ENCODE results near the gene KIDINS220.
A peak's percentile ranks its signal among the peaks of the same experiment; 100 is the strongest.

The KIDINS220 gene

DNA sequence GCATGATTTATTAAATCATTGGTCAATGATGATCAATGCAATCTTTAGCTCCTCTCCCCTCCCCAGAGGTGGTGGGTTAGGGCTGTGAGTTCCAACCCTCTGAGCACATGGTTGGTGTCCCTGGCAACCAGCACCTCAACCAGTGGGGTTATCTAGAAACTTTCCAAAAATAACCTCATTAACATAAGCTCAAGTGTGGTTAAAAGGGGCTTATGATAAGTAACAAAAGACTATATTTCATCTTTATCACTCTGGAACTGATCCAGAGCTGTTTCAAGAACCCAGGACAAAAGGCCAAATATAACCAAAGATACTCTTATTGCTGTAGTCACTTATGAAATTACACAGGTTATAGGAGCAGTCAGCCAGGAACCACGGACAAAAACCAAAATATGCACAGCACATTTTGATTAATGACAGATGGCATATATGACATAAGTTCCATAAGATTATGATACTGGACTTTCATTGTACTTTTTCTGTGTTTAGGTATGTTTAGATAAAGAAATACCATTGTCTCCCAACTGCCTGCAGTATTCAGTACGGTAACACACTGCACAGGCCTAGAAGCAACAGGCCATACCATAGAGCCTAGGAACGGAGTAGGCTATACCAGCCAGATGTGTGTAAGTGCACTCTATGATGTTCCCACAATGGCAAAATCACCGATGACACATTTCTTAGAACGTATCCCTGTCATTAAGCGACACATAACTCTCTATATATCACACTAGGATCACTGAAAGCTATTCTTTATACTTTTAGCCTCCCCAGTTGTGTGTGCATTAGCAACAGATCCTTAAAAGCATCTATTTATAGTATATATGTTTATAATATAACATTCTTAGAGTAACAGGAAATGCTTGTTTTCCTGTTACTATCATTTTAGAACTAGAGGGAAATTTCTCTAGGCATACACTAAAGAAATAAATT is 31.9 kb downstream of the KIDINS220 start:
- no peak for DNase-seq (ENCODE audit: low spot score)

DNA sequence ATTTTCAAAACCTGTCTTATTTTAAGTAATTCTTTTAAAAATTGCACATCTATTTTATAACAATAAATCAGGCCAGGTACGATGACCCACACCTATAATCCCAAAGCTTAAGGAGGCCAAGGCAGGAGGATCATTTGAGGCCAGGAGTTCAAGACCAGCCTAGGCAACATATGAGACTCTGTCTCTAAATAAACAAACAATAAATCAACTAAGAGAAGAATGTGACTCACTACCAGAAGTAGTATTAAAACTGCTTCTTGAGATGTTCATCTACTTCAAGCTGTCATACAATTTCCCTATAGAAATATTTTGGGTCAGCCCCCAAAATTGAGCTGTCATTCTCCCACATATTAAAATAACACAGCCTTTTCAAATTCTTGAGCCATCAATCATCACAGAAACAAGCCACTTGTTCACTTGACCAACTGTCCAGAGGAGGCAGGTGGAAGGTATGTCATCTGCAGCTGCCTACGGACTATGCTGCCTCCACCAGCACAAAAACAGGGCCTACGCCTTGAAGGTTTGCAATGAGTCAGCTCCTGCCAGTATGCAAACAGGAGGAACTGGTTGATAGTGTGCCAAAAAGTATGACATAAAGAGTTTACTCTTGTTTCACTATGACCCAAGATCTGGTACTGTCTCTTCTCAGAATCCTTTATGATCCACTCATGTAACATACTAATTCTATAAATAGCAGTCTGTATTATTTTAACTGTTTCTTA is 33.6 kb downstream of the KIDINS220 start:
- no peak for DNase-seq (ENCODE audit: low spot score)

DNA sequence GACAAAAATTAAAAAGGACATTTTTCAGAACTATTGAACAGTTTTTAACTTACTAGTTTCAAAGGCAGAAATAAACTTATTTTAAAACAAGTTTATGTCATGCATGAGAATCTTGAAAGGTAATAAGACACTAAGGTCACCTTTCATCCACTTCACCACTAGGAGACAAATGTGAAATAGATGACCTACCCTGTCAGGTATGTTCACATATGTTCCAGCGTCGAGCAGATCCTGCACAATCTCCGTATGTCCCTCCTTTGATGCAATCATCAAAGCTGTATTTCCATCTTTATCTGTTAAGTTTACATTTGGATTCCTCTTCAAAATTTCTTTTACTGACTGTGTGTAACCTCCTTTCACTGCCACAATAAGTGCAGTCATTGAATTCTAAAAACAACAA is 34.7 kb downstream of the KIDINS220 start:
- DNase-seq (ENCODE audit: low spot score), result no peak

DNA sequence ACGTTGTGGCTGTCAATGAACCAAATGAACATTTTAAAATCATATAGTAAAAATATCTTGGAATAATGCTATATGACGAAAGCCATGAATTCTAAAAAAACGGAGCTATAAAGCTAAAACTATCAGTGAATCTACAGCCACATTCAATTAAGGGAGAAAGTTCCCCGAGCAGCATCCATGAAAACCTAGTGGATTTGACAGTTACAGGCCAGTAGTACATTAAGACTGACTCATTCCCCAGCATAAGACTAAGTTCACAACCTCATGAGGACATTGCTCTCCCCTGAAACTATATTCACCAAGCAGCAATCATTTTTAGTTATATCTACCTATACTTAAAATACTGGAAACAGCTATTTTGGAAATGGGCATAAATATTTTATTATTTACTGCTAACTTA is 36.6 kb downstream of the KIDINS220 start:
- DNase-seq (ENCODE audit: low spot score), result no peak

DNA sequence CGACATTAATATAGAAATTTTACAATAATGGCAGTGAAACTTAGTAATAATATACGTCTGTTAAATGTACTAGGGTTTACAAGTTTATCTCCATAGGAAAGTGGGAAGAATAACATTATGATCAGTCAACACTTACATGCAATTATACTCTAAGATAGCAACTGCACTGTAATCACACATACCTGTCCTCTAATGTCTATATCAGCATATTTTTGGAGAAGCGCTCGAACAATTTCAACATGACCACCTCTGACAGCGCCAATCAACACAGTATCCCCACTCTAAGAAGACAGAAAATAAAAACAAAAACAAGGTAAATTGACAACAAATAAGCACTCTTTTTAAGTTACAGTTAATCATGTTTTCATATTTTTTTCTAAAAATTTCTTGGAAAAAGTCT is 37.2 kb downstream of the KIDINS220 start:
- DNase-seq (ENCODE audit: low spot score), result no peak

DNA sequence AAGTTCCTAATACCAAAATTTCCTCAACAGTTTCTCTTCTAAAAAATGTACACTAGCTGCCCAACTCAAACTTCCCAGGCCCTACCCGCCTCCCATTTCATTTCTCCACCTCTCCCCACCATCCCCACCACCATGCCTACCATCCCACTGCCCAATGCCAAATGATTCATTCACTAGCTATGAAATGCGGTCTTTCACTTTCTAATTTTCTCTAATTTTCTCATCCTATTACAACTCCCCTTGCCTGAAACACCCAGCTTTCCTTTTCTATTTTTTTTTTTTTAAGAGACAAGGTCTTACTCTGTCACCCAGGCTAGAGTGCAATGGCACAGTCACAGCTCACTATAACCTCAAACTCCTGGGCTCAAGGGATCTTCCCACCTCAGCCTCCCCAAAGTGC is 38.4 kb downstream of the KIDINS220 start:
- DNase-seq (ENCODE audit: low spot score), result no peak

DNA sequence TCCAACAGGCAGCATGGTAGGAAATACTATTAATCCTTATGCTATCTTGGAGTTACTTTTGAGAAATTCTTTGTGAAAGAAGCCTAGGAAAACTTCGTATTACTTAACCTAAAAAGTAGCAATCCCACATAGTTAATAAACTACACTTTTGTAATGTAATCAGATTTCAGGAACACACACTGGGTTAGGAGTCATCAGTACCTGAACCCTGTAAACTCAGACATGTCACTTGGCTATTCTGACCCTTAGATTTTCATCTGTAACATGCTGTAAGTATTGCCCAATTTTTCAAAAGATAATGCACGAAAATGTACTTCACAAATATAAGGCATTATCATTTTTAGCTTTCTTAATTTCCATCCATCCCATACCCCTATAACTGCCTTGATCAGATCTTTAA is 39.0 kb downstream of the KIDINS220 start:
- DNase-seq (ENCODE audit: low spot score), result no peak

DNA sequence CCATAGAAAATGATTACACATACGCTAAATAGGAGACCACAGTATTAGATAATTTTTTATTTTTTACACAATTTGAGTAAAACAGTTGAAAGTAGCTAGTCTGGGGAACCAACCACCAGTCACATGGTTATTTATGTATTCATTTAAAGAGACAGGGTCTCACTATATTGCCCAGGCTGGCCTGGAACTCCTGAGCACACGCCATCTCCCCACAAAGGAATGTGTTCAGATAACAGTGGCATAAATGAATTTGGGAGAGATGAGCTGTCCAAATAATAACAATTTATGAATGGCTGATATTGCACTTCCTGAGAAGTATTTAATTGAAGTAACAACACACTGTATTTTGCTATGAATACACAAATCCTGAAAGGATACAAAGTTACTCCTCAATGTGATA is 39.7 kb downstream of the KIDINS220 start:
- DNase-seq (ENCODE audit: low spot score), result no peak

DNA sequence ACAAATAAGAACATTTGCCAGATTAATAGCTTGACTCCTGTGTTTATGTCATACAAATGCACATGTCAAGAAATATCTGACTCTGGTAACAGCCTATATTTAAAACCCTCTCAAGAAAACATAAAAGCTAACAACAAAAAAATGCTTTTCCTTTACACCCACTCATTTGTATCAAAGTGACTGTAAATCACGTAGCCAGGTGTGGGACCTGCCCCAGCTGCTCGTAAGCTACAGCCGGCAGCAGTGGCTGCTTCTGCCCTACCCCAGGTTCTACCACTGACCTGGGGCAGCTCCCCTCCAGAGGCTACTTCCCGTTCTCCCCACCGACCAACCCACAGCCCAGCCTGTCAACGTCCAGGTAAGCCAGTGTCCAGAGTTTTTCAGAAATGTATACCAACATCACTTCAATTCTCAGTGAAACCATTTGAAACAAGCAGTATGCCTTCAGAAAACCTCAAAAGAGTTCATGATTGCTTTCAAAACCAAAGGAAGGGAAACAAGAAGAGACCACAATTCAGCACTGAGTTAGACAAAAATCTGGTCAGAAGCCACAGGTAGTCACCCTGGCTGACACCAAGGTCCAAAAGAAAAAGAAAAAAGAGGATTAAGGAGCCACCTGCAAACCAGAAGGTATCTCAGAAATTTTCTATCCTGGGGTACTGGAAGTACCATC is 40.4 kb downstream of the KIDINS220 start:
- no peak for DNase-seq (ENCODE audit: low spot score)

DNA sequence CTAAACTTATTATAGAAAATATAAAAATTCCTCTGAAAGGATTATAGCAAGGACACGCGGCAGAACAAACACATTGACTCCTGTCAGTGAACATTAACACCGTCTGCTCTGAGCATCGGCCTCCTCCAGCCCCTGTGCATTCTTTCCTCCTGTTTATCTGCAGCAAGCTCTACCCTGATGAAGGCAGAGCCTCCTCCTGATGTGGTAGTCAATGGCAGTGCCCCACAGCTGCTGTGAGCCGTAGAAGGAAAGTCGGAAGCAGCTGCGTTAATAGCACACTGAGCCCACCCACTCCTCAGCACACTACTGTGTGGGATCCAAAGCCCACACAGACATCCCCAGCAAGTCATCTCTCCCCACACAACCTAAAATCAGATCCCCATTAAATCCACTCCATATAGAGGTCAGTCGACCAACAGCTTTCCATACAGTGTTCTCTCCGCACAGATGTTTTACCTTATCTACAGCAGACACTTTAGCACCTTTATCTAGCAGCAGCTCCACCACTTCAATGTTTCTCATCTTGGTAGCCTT is 41.0 kb downstream of the KIDINS220 start:
- no peak for DNase-seq (ENCODE audit: low spot score)

DNA sequence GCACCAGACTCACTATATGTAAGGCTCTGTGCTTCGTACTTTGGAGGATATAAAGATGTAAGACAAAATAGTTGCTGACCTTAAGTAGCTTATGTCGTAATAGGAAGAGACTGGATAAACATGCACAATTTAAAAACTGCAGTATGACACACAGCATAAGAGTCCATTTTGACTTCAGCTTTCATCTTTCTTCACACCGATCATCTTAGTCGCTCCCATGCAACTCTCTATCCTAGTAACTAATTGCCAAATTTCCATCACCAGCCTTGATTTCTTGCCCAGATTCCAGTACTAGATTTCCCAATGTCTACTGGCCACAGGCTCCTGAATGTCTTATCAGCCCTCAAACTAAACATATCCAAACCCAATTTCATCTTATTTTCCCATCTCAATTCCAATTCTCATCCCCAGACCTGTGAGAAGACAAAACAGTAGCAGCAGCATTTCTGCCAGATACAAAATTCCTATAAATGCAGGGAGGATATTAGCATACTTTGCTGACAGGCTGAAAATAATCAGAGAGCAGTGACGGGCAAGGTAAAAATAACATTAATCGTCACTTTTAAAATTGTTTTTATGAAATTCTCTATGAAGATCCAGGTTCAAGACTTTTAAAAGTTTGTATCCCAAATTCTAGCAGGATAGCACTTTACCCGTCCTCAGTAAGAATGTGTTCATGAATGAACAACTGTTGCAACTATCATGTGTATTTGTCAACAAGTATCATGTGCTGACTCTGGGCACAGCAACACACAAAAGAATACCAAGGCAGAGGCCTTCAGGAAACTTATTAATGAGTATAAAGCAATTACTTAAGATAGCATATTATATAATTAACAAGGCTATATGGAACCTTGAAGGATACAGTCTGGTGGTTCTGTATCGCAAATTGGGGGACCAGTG is 42.2 kb downstream of the KIDINS220 start:
- no peak for DNase-seq (ENCODE audit: low spot score)

DNA sequence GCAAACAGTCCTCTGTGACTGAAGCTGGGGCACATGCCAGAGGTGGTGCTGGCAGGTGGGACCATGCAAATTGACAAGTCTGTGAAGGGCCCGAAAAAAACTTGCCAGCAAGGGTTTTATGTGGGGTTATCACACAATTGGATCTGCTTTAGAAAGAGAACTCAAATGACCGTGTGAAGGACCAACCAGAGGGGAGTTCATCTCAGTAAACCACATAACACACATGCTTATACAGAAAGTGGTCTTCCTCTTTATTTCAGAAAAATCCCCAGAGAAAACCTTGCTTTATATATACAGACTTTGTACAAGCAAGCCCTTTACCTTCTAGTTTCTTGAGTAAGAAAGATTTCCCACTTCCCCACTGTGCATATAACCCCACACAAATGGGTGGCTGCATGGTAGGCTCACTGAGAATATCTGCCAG is 46.7 kb downstream of the KIDINS220 start:
- DNase-seq (ENCODE audit: low spot score), result no peak

DNA sequence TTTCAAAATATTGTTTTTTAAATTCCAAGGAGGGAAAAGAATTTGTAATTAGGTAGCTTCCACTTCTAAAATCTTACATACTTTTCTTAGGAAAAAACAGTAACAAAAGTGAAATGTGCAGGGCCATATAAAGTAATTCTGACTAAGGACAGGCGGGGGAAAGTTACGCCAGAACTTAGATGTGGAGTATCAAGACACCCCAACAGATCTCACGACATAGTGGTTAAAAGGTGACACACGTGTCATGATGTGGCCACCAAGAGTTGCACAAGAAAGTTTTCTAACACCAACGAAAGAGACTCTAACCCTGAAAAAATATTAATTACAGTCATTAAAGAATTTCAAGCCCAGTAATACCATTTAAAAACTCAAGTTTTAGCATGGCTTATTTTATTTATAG is 51.0 kb downstream of the KIDINS220 start:
- DNase-seq (ENCODE audit: low spot score), result no peak

DNA sequence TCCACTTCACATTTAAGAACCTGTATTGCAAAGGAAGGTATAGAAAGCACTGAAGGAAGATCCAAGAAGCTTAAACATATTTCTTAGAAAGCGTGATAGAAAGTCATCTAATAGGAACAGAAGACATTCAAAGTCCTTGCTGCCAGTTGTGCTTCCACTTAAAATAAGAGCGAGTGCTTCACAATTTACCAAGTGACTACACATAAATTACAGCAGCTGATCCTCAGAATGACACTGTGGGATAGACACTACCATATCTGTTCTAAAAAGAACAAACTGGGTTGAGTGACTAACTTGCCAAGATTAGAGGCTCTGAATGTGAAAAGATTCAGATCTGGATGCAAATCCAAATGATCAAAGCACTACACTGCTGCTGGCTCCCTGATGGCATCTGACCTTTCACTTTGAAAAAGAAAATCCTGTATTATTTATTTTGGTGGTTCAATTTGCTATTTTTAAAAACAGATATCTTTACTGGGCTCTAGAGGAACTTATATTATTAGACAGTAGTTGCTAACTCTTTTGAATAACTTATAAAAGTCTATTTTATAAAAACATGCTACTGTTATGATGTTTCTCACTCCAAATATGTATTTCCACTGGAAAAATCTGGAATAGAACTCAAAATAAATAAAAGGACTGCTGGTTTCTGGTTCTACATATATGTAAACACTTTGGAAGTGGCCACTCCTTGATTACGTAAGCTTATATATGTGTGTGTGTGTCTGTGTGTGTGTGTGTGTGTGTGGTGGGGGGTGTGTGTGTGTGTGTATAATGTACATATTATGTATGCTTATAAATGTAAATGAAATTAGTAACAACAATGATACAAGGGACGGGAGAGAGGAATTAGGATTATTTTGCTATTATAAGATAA is 57.4 kb downstream of the KIDINS220 start:
- no peak for DNase-seq (ENCODE audit: low spot score)

DNA sequence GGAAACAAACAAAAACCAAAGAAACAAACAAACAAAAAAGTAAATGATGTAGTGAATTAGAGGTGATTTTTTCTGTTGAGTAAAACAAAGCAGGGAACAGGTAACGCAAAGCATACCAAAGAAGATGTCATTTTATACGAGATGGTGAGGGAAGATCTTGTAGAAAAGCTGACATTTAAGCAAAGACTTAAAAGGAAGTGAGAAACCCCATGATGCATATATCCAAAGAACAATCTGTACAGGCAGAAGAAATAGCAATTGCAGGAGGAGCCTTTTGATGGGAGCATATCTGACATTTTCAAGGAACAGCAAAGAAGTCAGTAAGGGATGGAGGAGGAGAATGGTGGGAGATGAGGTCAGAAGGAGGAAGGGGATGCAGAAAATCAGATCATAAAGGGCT is 63.0 kb downstream of the KIDINS220 start:
- no peak for DNase-seq (ENCODE audit: low spot score)

DNA sequence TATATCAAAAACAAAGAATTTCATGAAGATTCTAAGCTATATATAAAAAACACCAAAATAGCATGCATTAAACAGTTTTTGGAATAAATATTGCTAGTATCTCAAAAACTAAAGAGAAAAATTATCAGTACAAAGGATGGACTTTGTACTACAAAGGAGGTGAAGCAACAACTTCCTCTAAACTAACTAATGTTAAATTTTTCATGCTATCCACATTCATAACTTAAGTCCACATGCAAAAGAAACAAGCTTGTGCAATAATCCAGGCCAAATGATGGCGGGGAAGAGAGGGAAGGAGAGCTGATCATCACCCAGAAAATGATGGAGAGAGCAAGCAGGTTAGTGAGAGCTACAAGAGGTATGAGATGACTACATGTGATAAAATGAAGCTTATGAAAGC is 70.1 kb downstream of the KIDINS220 start:
- DNase-seq (ENCODE audit: low spot score), result no peak

DNA sequence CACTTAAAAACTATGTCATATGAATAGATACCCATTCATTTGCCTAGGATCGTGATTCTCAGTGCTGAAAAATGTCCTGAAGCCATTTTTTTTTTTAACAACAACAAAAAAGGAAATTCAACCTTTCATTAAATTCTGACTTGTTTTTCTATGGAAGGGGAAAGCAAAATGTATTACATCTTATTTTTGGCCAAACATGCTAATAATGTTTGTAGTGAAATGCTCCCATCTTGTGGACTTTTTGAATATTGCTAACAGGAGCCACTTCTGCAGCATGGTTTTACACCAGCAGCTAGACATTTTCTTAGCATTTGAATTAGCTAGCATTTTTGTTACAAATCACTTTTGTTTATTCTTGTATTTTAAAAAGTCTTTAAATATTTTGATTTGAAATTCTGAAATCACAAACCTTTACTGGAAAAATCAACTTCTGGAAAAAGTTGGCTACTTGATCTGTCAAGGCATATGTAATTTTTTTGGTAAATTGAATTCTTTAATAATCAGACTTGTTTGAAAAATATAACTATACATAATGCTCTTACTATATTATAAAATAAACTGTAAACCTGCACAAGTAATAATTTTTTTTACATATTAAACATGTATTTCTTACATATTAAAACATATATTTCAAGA is 75.8 kb downstream of the KIDINS220 start:
- DNase-seq (ENCODE audit: low spot score), result peak; percentile 10

DNA sequence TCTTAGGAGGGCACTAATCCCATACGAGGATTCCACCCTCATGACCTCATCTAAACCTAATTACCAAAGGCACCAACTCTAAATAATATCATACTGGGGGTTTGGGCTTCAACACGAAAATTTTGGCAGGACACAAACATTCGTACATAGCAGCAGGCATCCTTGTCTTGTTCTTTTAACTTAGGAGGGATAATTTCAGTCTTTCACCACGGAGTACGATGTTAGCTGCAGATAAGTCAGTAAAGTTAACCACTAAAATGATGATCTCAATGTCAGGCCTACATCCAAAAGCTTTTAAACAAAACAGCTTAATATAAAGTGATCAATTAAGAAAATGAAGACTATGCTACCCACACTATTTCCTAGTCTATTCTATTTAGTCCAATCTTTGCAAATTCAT is 80.7 kb downstream of the KIDINS220 start:
- no peak for DNase-seq (ENCODE audit: low spot score)

DNA sequence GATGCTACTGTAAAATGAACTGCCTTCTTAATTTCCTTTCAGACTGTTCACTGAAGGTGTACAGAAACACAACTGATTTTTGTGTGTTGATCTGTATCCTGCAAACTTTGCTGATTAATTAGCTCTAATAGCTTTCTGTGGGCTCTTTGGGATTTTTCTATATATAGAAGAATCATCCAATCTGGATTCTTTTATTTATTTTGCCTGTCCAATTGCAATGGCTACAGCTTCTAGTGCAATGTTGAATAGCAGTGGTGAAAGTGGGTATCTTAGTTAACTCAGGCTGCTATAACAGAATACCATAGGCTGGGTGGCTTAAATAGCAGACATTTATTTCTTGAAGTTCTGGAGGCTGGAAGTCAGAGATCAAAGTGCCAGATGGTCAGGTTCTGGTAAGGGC is 81.2 kb downstream of the KIDINS220 start:
- no peak for DNase-seq (ENCODE audit: low spot score)

Data from CD4-positive, alpha-beta T cell treated with Interleukin-2 at 100 ng/mL for 4 hours (primary cell).